HG02642 (cell line): ENCODE data around the gene CTSW.
"Not testable (repeated sequence)": the region's sequence is repeated elsewhere in the genome, so short reads cannot be mapped to it uniquely, and the experiment has no call there.

Experiments used
- ATAC-seq: cut with Tn5 transposase; IDR thresholded peaks from one replicate; pipeline ENCODE4 v1.9.1; 2021; ENCODE audit warnings: mild to moderate bottlenecking; ENCODE audit not compliant: unreplicated experiment, poor library complexity

CTSW gene

GRCh38 chr11:65879617-65880016 is at the start of gene CTSW:
Gene CTSW, plus strand, starts transcription at chr11:65879837. Its CDS starts 18 bp downstream, at chr11:65879855.
- no peak for ATAC-seq

- ATAC-seq: not testable (repeated sequence)
Observed at GRCh38 chr11:65832231-65832630, 47.4 kb upstream of the CTSW start.

DNA sequence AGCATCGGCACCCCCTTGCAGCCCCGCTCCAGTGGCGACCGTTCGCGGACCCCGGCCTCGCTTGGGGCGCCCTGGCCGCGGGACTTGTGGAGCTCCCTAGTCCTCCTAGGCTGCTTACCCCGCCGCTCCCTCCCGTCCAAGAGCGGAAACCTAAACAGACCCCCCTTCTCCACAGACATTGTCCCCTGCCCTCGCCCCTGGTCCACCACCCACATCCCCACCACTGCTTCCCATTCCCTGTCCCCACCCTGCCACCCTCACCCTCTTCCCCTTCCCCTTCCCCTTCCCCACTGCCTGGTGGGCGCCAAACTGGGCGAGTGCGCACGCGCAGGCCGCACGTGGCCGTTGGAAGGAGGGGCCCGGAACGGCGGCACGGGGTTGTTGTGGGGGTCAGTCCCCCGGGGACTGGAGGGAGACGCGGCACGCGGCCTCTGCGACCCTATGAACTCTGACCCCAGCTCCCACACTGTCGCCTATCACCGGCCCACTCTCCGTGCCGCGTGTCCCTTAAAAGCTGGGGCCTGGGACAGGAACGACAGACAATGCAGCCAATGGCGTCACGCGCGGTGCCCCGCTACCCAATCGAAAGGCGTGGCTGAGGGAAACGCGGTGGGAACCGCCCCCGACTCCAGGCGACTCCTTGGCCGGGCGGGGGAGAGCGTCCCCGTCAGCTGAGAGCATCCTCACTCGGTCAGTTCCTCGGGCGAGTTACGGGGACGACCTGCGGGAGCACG is 46.2 kb upstream of the CTSW start, which contains the start of gene SNX32:
Gene SNX32, plus strand, starts transcription at position 667 of the 734 bp plus-strand sequence. CDS start 103 bp downstream, outside the sequence.
- peak; percentile 95 for ATAC-seq

DNA sequence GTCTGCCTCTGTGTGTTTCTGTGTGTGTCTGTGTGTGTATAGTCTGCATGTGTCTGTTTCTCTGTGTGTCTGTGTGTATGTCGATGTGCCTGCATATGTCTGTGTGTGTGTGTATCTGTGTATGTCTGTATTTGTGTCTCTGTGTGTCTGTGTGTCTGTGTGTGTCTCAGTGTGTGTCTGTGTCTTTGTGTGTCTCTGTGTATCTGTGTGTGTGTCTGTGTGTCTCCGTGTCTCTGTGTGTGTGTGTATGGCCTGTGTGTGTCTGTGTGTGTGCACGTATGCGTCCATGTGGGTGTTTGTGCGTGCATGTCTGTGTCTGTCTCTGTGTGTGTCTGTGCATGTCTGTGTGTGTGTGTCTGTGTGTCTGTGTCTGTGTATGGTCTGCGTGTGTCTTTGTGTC is 45.4 kb upstream of the CTSW start:
- ATAC-seq: no peak

GRCh38 chr11:65842144-65842543 is 37.5 kb upstream of the CTSW start:
- ATAC-seq: no peak

DNA sequence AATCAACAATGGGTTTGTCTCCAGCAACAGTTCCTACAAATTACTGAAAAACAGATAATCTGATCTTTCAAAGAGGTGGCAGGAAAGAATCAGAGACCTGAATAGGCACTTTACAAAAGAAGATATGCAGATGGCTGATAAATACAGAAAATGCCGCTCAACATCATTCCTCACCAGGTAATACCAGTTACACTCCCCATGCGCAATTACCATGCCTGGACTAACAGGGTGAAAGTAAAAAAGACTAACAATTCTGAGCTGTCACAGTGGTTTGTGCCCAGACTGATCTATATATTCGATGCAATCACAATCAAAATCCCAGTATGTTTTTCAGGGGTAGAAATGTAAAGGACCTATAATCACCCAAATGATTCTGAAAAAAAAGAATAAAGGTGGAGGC is 35.8 kb upstream of the CTSW start:
- no peak for ATAC-seq

GRCh38 chr11:65844231-65844872 is 35.3 kb upstream of the CTSW start:
- ATAC-seq: no peak

DNA sequence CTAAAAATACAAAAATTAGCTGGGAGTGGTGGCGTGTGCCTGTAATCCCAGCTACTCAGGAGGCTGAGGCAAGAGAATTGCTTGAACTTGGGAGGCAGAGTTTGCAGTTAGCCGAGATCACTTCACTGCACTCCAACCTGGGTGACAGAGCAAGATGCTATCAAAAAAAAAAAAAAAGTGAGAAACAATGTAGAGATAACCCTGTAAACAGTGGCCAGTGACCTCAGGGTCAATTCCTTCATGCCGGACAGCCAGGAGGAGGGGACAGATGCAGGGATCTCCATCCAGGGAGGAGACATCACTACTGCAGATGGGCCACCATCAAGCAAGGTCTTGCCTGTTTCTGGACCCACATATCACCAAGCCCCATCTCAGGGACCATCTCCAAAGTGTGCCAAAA is 31.9 kb upstream of the CTSW start:
- ATAC-seq: no peak

DNA sequence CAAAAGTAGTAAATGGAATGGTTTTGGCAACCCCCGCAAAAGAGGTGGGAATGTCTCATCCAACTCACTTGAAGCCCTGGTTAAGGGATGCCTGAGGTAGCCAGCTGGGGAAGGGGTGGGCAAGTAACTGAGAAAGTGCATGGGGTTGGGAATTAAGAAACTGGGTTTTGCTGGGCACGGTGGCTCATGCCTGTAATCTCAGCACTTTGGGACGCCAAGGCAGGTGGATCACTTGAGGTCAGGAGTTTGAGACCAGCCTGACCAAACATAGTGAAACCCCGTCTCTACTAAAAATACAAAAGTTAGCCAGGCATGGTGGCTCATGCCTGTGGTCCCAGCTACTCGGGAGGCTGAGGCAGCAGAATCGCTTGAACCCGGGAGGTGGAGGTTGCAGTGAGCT is 30.9 kb upstream of the CTSW start:
- not testable (repeated sequence) for ATAC-seq

GRCh38 chr11:65849366-65849765 is 30.3 kb upstream of the CTSW start:
- ATAC-seq: no peak

DNA sequence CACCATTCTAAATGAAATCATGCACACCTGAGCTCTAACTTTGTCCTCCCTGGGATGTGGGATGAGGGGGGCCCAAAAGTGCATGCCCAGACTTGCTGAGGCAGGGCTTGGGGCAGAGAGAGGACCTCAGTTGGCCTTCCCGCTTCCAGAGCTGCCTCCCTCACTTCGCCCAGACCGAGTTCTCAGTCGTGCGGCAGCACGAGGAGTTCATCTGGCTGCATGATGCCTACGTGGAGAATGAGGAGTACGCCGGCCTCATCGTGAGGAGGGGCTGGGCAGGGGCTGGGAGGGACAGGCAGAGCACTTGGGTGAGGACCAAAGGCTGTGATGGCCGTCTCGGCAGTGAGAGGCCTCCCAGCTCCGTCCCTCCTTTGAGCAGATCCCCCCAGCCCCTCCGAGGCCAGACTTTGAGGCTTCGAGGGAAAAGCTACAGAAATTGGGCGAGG is 29.8 kb upstream of the CTSW start:
- no peak for ATAC-seq

GRCh38 chr11:65850217-65851082 is 29.2 kb upstream of the CTSW start:
- no peak for ATAC-seq

- no peak for ATAC-seq
Observed at GRCh38 chr11:65851083-65851579, 28.5 kb upstream of the CTSW start.

GRCh38 chr11:65851811-65852507 is 27.7 kb upstream of the CTSW start:
- no peak for ATAC-seq

GRCh38 chr11:65852508-65853245 is 27.0 kb upstream of the CTSW start:
- no peak for ATAC-seq

- no peak for ATAC-seq
Observed at GRCh38 chr11:65853246-65853979, 26.2 kb upstream of the CTSW start.

DNA sequence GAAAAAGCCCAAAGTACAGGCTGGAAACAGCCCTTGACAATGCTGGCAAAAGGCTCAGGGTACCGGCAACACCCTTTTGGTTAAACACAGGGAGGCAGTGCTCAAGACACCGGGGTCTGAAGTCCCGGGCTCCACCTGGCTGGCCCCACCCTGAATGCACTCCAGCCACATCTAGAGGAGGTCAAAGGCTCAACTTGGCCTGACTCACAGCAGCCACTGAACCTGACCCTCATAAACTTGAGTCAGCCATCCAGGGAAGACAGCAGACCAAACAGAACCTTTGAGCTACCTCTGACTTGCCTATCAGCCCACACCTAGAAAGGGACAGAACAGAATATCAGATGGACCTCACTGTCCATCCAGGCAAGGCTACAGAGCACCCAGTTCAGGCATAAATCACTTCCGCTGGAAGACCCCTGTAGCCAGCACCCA is 25.5 kb upstream of the CTSW start:
- ATAC-seq: no peak
